ENCODE data around the gene TRPM5. TPM values are rescaled to one million over a fixed set of nuclear protein-coding genes. Genes with fewer than 3 reads are reported as not detected.
"Not testable (repeated sequence)": the region's sequence is repeated elsewhere in the genome, so short reads cannot be mapped to it uniquely, and the experiment has no call there.

TRPM5 gene
- total RNA-seq, 4 donors from 2014 or later = not detected

DNA sequence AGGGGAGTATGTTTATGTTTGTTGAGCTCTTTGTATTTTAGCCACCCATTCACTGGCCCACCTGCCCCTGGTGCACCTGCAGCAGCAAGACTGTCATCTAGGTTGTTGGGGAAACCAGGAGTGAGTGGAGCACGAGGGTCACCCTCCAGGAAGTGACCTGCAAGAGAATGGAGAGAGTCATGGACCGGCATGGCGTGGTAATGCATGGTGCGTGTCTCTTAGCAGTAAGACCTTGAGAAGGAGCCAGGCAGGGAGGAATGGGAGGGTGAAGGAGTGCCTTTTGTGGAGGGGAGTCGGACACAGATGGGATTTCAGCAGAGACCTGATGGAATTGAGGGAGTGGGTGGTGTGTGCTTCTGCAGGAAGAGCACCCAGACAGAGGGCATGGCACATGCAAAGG, 38.4 kb upstream of the TRPM5 start:
- TF ChIP-seq POLR2A (IDR thresholded peaks at IDR 0.05) = no peak
- no peak for TF ChIP-seq EP300 (IDR thresholded peaks at IDR 0.05)
- TF ChIP-seq, protein P1, sequence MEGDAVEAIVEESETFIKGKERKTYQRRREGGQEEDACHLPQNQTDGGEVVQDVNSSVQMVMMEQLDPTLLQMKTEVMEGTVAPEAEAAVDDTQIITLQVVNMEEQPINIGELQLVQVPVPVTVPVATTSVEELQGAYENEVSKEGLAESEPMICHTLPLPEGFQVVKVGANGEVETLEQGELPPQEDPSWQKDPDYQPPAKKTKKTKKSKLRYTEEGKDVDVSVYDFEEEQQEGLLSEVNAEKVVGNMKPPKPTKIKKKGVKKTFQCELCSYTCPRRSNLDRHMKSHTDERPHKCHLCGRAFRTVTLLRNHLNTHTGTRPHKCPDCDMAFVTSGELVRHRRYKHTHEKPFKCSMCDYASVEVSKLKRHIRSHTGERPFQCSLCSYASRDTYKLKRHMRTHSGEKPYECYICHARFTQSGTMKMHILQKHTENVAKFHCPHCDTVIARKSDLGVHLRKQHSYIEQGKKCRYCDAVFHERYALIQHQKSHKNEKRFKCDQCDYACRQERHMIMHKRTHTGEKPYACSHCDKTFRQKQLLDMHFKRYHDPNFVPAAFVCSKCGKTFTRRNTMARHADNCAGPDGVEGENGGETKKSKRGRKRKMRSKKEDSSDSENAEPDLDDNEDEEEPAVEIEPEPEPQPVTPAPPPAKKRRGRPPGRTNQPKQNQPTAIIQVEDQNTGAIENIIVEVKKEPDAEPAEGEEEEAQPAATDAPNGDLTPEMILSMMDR (IDR thresholded peaks at IDR 0.05) = no peak
- Histone ChIP-seq H3K27me3 (no peaks in the 10 kb centered on the region), H3K36me3 (no peaks in the 10 kb centered on the region), H3K4me1 (no peaks in the 10 kb centered on the region), H3K9me3 (peaks cover 0 to 37% (median 5%) of the 10 kb centered on the region in 4 donors), H3K27ac (no peak overlapping the region), H3K4me3 (no peak overlapping the region)
- DNase-seq (ENCODE audit: low spot score in 2 of 2) = no peak
- WGBS, 2 donors = 63 to 65% methylated on average over 5 of the region's 5 CpGs

DNA sequence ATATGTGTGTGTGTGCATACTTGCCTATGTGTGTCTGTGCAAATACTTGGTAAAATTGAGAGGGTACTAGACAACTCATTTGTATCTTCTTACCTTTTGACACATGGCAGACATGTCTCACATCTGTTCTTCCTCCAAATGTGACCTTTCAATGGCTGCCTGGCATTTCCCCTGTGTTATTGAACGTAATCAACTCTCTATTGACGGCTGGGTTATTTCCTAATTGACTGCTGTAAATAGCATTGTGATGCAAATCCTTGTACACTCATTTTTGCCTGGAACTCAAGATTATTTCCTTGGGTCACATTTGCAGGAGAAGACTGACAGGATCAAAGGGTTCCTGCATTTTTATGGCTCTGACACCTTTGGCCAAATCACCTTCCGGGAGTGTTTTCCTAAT, 37.9 kb upstream of the TRPM5 start:
- TF ChIP-seq POLR2A (IDR thresholded peaks at IDR 0.05) (no peak), EP300 (IDR thresholded peaks at IDR 0.05) (no peak)
- TF ChIP-seq, protein P1 (IDR thresholded peaks at IDR 0.05) = no peak
- no peaks in the 10 kb centered on the region for H3K36me3 ChIP-seq
- H3K9me3 ChIP-seq = peaks cover 0 to 32% (median 3%) of the 10 kb centered on the region in 4 donors
- H3K27ac ChIP-seq = no peak overlapping the region
- no peak overlapping the region for H3K4me3 ChIP-seq
- no peaks in the 10 kb centered on the region for H3K4me1 ChIP-seq
- no peaks in the 10 kb centered on the region for H3K27me3 ChIP-seq
- 16% methylated on average over 3 of the region's 3 CpGs for WGBS, 2 donors
- no peak for DNase-seq (ENCODE audit: low spot score in 2 of 2)

DNA sequence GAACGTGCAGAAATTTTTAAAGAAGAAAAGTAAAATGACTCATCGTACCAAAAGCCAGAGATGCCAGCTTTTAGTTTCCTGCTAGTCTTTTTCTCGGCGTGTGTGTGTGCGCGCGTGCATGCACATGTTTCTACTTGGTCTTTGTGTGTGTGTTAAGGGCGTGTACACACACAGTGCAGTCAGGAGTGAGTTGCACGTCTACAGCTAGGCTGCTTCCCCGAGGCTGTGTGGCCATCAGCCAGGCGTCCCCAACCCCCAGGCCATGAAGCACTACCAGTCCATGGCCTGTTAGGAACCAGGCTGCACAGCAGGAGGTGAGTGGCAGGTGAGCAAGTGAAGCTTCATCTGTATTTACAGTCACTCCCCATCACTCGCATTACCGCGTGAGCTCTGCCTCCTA, 36.9 kb upstream of the TRPM5 start:
- H3K4me3 ChIP-seq = no peak overlapping the region
- no peaks in the 10 kb centered on the region for H3K36me3 ChIP-seq
- 70 to 71% methylated on average over 14 of the region's 14 CpGs for WGBS, 2 donors
- H3K9me3 ChIP-seq = peaks cover 0 to 22% (median 1%) of the 10 kb centered on the region in 4 donors
- peak overlapping the region in 2 of 4 donors; percentile 36 to 38 for H3K27ac ChIP-seq
- TF ChIP-seq EP300 (IDR thresholded peaks at IDR 0.05) (no peak), POLR2A (IDR thresholded peaks at IDR 0.05) (no peak)
- TF ChIP-seq, protein P1 (IDR thresholded peaks at IDR 0.05) = no peak
- H3K27me3 ChIP-seq = no peaks in the 10 kb centered on the region
- DNase-seq (ENCODE audit: low spot score in 2 of 2) = no peak
- H3K4me1 ChIP-seq = no peaks in the 10 kb centered on the region

DNA sequence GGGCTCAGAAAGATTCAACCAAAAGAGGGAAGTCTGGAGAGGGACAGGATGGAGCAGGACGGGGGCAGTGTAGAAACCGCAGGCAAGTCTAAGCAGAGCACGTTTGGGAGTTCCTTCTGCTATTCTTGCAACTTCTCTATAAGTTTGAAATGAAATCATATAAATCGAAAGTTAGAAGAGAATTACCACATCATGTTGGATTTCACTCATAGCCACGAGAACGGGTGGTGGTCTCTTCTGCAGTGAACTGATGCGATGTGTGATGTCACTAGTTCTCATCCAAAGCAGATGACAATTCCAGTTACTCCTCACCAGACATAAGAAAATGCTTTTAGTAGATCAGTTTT, 36.5 kb upstream of the TRPM5 start:
- Histone ChIP-seq H3K4me1 (no peaks in the 10 kb centered on the region), H3K4me3 (no peak overlapping the region), H3K36me3 (no peaks in the 10 kb centered on the region), H3K27me3 (no peaks in the 10 kb centered on the region), H3K27ac (peak overlapping the region in 2 of 4 donors; percentile 36 to 38), H3K9me3 (peaks cover 0 to 19% (median 1%) of the 10 kb centered on the region in 4 donors)
- DNase-seq (ENCODE audit: low spot score in 2 of 2) = no peak
- 55 to 62% methylated on average over 7 of the region's 7 CpGs for WGBS, 2 donors
- peak in 1 of 2 donors; percentile 57 for TF ChIP-seq EP300 (IDR thresholded peaks at IDR 0.05)
- no peak for TF ChIP-seq POLR2A (IDR thresholded peaks at IDR 0.05)

DNA sequence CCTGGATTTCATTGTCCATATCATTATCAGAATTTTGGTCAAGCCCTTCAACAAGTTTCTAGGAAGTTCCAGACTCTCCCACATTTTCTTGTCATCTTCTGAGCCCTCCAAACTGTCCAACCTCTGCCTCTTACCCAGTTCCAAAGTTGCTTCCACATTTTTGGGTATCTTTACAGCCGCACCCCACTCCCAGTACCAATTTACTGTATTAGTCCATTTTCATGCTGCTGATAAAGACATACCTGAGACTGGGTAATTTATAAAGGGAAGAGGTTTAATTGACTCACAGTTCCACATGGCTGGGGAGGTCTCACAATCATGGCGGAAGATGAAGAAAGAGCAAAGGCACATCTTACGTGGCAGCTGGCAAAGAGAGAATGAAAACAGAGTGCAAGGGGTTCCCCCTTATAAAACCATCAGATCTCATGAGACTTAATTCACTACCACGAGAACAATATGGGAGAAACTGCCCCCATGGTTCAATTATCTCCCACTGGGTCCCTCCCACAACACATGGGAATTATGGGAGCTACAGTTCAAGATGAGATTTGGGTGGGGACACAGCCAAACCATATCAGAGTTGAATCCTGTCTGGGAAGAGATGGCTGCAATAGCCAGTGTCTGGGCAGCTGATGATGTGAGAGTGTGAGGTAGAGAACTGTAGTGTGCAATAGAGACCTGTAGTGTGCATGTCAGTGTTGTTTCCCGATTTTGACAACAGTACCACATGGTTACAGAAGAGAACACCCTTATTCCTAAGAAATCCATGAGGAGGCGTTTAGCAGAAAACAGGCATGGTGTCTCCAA, 36.0 kb upstream of the TRPM5 start:
- H3K9me3 ChIP-seq = peaks cover 0 to 14% (median 1%) of the 10 kb centered on the region in 4 donors
- not testable (repeated sequence) for H3K36me3 ChIP-seq; H3K4me3 ChIP-seq; H3K27me3 ChIP-seq; DNase-seq (ENCODE audit: low spot score in 2 of 2); H3K27ac ChIP-seq; H3K4me1 ChIP-seq
- WGBS, 2 donors = 64 to 65% methylated on average over 6 of the region's 6 CpGs

DNA sequence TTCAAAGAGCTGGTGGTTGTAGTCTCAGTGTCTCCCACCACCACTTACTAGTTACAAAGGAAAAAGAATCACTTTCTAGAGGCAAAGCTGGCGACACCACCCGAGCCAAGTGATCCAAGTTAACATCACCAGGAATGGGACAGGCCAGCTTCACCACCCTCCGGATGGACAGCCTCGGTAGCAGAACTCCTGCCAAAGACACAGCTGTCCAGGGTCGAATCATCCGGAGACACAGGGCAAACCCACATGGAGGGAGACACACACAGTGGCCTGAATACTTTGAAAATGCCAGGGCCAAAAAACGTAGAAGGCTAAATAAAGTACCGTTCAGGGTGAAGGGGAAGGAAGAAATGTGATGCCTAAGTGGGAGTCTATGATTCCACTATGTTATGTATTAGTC, 33.6 kb upstream of the TRPM5 start:
- H3K27me3 ChIP-seq = no peaks in the 10 kb centered on the region
- H3K9me3 ChIP-seq = peaks cover 0 to 14% (median 1%) of the 10 kb centered on the region in 4 donors
- TF ChIP-seq, protein P1 (IDR thresholded peaks at IDR 0.05) = no peak
- TF ChIP-seq POLR2A (IDR thresholded peaks at IDR 0.05) (no peak), EP300 (IDR thresholded peaks at IDR 0.05) (no peak)
- no peak for DNase-seq (ENCODE audit: low spot score in 2 of 2)
- H3K36me3 ChIP-seq = no peaks in the 10 kb centered on the region
- WGBS, 2 donors = 85 to 87% methylated on average over 8 of the region's 8 CpGs
- H3K4me1 ChIP-seq = no peaks in the 10 kb centered on the region
- no peak overlapping the region for H3K27ac ChIP-seq
- no peak overlapping the region for H3K4me3 ChIP-seq
